Astrocyte of the hippocampus (primary cell): Measurements from ENCODE around the gene ZBTB40.
A peak's percentile ranks its signal among the peaks of the same experiment; 100 is the strongest.

ENCODE experiments used
- DNase-seq: peaks from one replicate; pipeline ENCODE4 v3.0.0; 2011; ENCODE audit warnings: low read depth, low spot score

Gene ZBTB40

GRCh38 chr1:22471078-22471477, 19.4 kb downstream of the ZBTB40 start:
- DNase-seq, result peak; percentile 49

GRCh38 chr1:22471610-22472009, 20.0 kb downstream of the ZBTB40 start:
- DNase-seq, result no peak

GRCh38 chr1:22472596-22472995, 20.9 kb downstream of the ZBTB40 start:
- peak; percentile 52 for DNase-seq

GRCh38 chr1:22473952-22474351, 22.3 kb downstream of the ZBTB40 start:
- no peak for DNase-seq

- DNase-seq, result no peak
Measured at GRCh38 chr1:22476566-22476965, 24.9 kb downstream of the ZBTB40 start.

- no peak for DNase-seq
Measured at GRCh38 chr1:22483121-22483520, 31.5 kb downstream of the ZBTB40 start.

- no peak for DNase-seq
Measured at GRCh38 chr1:22484706-22485345, 33.2 kb downstream of the ZBTB40 start.

GRCh38 chr1:22485431-22485830, 33.8 kb downstream of the ZBTB40 start:
- DNase-seq, result no peak

GRCh38 chr1:22487781-22488180, 36.1 kb downstream of the ZBTB40 start:
- no peak for DNase-seq

- DNase-seq, result no peak
Measured at GRCh38 chr1:22488319-22488718, 36.7 kb downstream of the ZBTB40 start.

- DNase-seq, result no peak
Measured at GRCh38 chr1:22489278-22489677, 37.6 kb downstream of the ZBTB40 start.

- no peak for DNase-seq
Measured at GRCh38 chr1:22489823-22490222, 38.2 kb downstream of the ZBTB40 start.

GRCh38 chr1:22490309-22490708, 38.7 kb downstream of the ZBTB40 start:
- no peak for DNase-seq

GRCh38 chr1:22491995-22492715, 40.5 kb downstream of the ZBTB40 start:
- no peak for DNase-seq

- DNase-seq, result no peak
Measured at GRCh38 chr1:22494144-22494543, 42.5 kb downstream of the ZBTB40 start.

- no peak for DNase-seq
Measured at GRCh38 chr1:22494943-22495579, 43.4 kb downstream of the ZBTB40 start.

- no peak for DNase-seq
Measured at GRCh38 chr1:22496536-22497160, 45.0 kb downstream of the ZBTB40 start.

GRCh38 chr1:22498463-22498862, 46.8 kb downstream of the ZBTB40 start:
- no peak for DNase-seq

GRCh38 chr1:22500058-22500457, 48.4 kb downstream of the ZBTB40 start:
- peak; percentile 37 for DNase-seq

- DNase-seq, result peak; percentile 92
Measured at GRCh38 chr1:22500471-22500870, 48.8 kb downstream of the ZBTB40 start.

- no peak for DNase-seq
Measured at GRCh38 chr1:22502202-22502601, 50.6 kb downstream of the ZBTB40 start.

- DNase-seq, result peak; percentile 81
Measured at GRCh38 chr1:22503721-22504410, 52.2 kb downstream of the ZBTB40 start.
